ENCODE results near the gene XXYLT1. TPM values are rescaled to one million over a fixed set of nuclear protein-coding genes. Genes with fewer than 3 reads are reported as not detected.
"Not testable (repeated sequence)": the region's sequence is repeated elsewhere in the genome, so short reads cannot be mapped to it uniquely, and the experiment has no call there.

XXYLT1 gene
- total RNA-seq, 1 donor from 2014 or later, result 14.9 TPM

- DNase-seq (ENCODE audit: low spot score), result no peak
- no peak overlapping the region for H3K4me3 Mint-ChIP-seq
- no peaks in the 10 kb centered on the region for H3K36me3 Mint-ChIP-seq (ENCODE audit: low read depth)
- no peak overlapping the region for H3K27ac Mint-ChIP-seq
- H3K27me3 Mint-ChIP-seq (ENCODE audit: insufficient read depth), result no peaks in the 10 kb centered on the region
- no peaks in the 10 kb centered on the region for H3K9me3 Mint-ChIP-seq
- H3K4me1 Mint-ChIP-seq (ENCODE audit: low read depth), result peaks cover 7% of the 10 kb centered on the region
- intact Hi-C loops (cut with micrococcal nuclease), result no loop called here
These were observed 44.5 kb downstream of the XXYLT1 start for GRCh38 chr3:195226445-195226844.

DNA sequence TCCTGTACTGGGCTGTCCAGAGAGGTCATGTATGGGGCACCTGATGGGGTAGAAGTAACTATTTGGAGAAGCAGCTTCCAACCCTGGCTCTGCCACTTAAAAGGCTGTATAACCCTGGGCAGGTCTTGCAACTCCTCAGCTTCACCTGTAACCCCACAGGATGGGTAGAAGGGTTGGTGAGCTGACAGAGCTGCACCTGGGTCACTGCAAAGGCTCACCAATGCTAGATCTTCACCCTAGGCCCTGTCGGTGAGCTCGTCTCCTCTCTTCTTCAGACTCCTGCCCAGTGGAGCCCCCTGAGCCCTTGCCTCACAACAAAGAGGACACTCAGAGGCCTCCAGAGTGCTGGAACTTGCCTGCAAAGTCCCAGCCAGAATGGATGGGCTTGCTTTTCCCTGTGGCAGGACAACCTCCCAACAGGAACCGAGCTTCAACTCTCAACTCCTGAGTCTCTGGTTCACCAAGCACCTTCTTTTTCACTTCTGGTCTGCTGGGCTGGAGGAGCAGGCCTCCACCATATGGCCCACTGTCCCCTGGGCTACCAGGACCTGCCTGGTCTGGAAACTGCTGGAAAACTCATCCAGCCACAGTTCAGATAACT lies 45.9 kb downstream of the XXYLT1 start:
- Mint-ChIP-seq H3K4me1 (ENCODE audit: low read depth) (peaks cover 7% of the 10 kb centered on the region), H3K27ac (no peak overlapping the region), H3K4me3 (no peak overlapping the region), H3K27me3 (ENCODE audit: insufficient read depth) (no peaks in the 10 kb centered on the region), H3K9me3 (no peaks in the 10 kb centered on the region), H3K36me3 (ENCODE audit: low read depth) (no peaks in the 10 kb centered on the region)
- no peak for DNase-seq (ENCODE audit: low spot score)
- intact Hi-C loops (cut with micrococcal nuclease), result no loop called here

GRCh38 chr3:195224156-195224979 lies 46.6 kb downstream of the XXYLT1 start:
- no peak for DNase-seq (ENCODE audit: low spot score)
- Mint-ChIP-seq H3K4me1 (ENCODE audit: low read depth) (peaks cover 7% of the 10 kb centered on the region), H3K36me3 (ENCODE audit: low read depth) (no peaks in the 10 kb centered on the region), H3K27ac (no peak overlapping the region), H3K27me3 (ENCODE audit: insufficient read depth) (no peaks in the 10 kb centered on the region), H3K9me3 (no peaks in the 10 kb centered on the region), H3K4me3 (no peak overlapping the region)
- intact Hi-C loops (cut with micrococcal nuclease), result no loop called here

- H3K9me3 Mint-ChIP-seq, result no peaks in the 10 kb centered on the region
- intact Hi-C loops (cut with micrococcal nuclease), result no loop called here
- H3K4me3 Mint-ChIP-seq, result no peak overlapping the region
- H3K27me3 Mint-ChIP-seq (ENCODE audit: insufficient read depth), result no peaks in the 10 kb centered on the region
- H3K36me3 Mint-ChIP-seq (ENCODE audit: low read depth), result no peaks in the 10 kb centered on the region
- H3K4me1 Mint-ChIP-seq (ENCODE audit: low read depth), result peaks cover 3% of the 10 kb centered on the region
- no peak for DNase-seq (ENCODE audit: low spot score)
- H3K27ac Mint-ChIP-seq, result no peak overlapping the region
These were observed 48.9 kb downstream of the XXYLT1 start for GRCh38 chr3:195221876-195222617.

- intact Hi-C loops (cut with micrococcal nuclease), result no loop called here
- Mint-ChIP-seq H3K9me3 (no peaks in the 10 kb centered on the region), H3K36me3 (ENCODE audit: low read depth) (no peaks in the 10 kb centered on the region), H3K4me1 (ENCODE audit: low read depth) (no peaks in the 10 kb centered on the region), H3K4me3 (no peak overlapping the region), H3K27me3 (ENCODE audit: insufficient read depth) (no peaks in the 10 kb centered on the region), H3K27ac (no peak overlapping the region)
- DNase-seq (ENCODE audit: low spot score), result no peak
These were observed 49.7 kb downstream of the XXYLT1 start for GRCh38 chr3:195221015-195221853.

DNA sequence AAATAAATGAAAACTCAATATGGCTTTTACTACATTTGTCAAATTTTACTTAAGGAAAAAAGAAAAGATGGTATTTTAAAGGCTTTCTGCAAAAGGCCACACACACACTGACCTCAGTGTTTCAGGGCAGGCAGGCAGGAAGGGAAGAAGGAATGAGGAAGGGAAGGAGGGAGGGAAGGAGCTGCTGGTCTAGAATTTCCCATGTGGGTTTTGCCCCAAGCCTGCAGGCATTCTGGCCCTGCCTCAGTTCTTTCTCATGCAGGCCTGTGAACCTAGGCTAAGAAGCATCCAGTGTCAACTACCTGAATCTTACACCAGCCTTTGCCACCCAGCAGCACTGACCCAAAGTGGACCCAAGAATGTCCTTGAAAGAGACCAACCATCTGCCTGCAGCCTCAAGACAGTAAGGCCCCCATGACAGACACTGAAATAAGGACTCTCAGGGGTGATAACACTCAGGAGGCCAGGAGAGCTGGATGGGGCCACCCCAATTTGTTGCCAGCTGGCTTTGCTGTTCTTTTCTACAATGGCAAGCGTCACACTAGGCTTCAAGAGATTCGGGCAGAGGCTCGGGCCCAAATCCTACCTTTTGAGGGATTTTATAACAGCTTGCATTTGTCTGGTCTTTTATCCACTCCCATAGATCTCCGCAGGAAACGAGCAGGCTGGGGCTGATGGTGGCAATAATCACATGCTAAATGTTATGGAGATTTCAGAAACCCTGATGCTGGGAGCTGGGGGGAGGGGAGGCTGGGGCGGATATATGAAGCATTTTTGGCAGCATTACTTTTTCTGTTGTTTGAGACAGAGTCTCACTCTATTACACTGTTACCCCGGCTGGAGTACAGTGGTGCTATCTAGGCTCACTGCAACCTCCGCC lies 51.4 kb downstream of the XXYLT1 start:
- Mint-ChIP-seq H3K4me3 (no peak overlapping the region), H3K27ac (no peak overlapping the region), H3K27me3 (ENCODE audit: insufficient read depth) (no peaks in the 10 kb centered on the region), H3K36me3 (ENCODE audit: low read depth) (no peaks in the 10 kb centered on the region), H3K4me1 (ENCODE audit: low read depth) (no peaks in the 10 kb centered on the region), H3K9me3 (no peaks in the 10 kb centered on the region)
- no peak for DNase-seq (ENCODE audit: low spot score)
- intact Hi-C loops (cut with micrococcal nuclease), result no loop called here

DNA sequence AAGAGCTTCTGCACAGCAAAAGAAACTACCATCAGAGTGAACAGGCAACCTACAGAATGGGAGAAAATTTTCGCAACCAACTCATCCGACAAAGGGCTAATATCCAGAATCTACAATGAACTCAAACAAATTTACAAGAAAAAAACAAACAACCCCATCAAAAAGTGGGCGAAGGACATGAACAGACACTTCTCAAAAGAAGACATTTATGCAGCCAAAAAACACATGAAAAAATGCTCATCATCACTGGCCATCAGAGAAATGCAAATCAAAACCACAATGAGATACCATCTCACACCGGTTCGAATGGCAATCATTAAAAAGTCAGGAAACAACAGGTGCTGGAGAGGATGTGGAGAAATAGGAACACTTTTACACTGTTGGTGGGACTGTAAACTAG lies 52.6 kb downstream of the XXYLT1 start:
- H3K36me3 Mint-ChIP-seq (ENCODE audit: low read depth); DNase-seq (ENCODE audit: low spot score); intact Hi-C loops (cut with micrococcal nuclease); H3K9me3 Mint-ChIP-seq; H3K27ac Mint-ChIP-seq; H3K4me3 Mint-ChIP-seq; H3K27me3 Mint-ChIP-seq (ENCODE audit: insufficient read depth); H3K4me1 Mint-ChIP-seq (ENCODE audit: low read depth): not testable (repeated sequence)

DNA sequence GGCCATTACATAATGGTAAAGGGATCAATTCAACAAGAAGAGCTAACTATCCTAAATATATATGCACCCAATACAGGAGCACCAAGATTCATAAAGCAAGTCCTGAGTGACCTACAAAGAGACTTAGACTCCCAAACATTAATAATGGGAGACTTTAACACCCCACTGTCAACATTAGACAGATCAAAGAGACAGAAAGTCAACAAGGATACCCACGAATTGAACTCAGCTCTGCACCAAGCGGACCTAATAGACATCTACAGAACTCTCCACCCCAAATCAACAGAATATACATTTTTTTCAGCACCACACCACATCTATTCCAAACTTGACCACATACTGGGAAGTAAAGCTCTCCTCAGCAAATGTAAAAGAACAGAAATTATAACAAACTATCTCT lies 55.4 kb downstream of the XXYLT1 start:
- DNase-seq (ENCODE audit: low spot score); H3K27ac Mint-ChIP-seq; H3K9me3 Mint-ChIP-seq; H3K4me1 Mint-ChIP-seq (ENCODE audit: low read depth); H3K4me3 Mint-ChIP-seq; H3K27me3 Mint-ChIP-seq (ENCODE audit: insufficient read depth); H3K36me3 Mint-ChIP-seq (ENCODE audit: low read depth); intact Hi-C loops (cut with micrococcal nuclease): not testable (repeated sequence)

- H3K4me1 Mint-ChIP-seq (ENCODE audit: low read depth), result no peaks in the 10 kb centered on the region
- no peaks in the 10 kb centered on the region for H3K9me3 Mint-ChIP-seq
- H3K27ac Mint-ChIP-seq, result no peak overlapping the region
- no peaks in the 10 kb centered on the region for H3K36me3 Mint-ChIP-seq (ENCODE audit: low read depth)
- H3K4me3 Mint-ChIP-seq, result no peak overlapping the region
- intact Hi-C loops (cut with micrococcal nuclease), result no loop called here
- no peaks in the 10 kb centered on the region for H3K27me3 Mint-ChIP-seq (ENCODE audit: insufficient read depth)
- DNase-seq (ENCODE audit: low spot score), result no peak
These were observed 56.6 kb downstream of the XXYLT1 start for GRCh38 chr3:195214381-195214780.

GRCh38 chr3:195213639-195214315 lies 57.2 kb downstream of the XXYLT1 start:
- no peaks in the 10 kb centered on the region for H3K36me3 Mint-ChIP-seq (ENCODE audit: low read depth)
- DNase-seq (ENCODE audit: low spot score), result no peak
- no peak overlapping the region for H3K27ac Mint-ChIP-seq
- H3K4me3 Mint-ChIP-seq, result no peak overlapping the region
- intact Hi-C loops (cut with micrococcal nuclease), result no loop called here
- H3K9me3 Mint-ChIP-seq, result no peaks in the 10 kb centered on the region
- no peaks in the 10 kb centered on the region for H3K27me3 Mint-ChIP-seq (ENCODE audit: insufficient read depth)
- H3K4me1 Mint-ChIP-seq (ENCODE audit: low read depth), result no peaks in the 10 kb centered on the region

GRCh38 chr3:195212749-195213375 lies 58.1 kb downstream of the XXYLT1 start:
- intact Hi-C loops (cut with micrococcal nuclease), result no loop called here
- no peak overlapping the region for H3K27ac Mint-ChIP-seq
- no peak overlapping the region for H3K4me3 Mint-ChIP-seq
- no peaks in the 10 kb centered on the region for H3K36me3 Mint-ChIP-seq (ENCODE audit: low read depth)
- no peaks in the 10 kb centered on the region for H3K9me3 Mint-ChIP-seq
- no peaks in the 10 kb centered on the region for H3K27me3 Mint-ChIP-seq (ENCODE audit: insufficient read depth)
- no peaks in the 10 kb centered on the region for H3K4me1 Mint-ChIP-seq (ENCODE audit: low read depth)
- DNase-seq (ENCODE audit: low spot score), result no peak
